GM21825 (cell line): ENCODE measurements around the gene DENND5A.
"Not testable (repeated sequence)": the region's sequence is repeated elsewhere in the genome, so short reads cannot be mapped to it uniquely, and the experiment has no call there.

ENCODE experiments used
- ATAC-seq: cut with Tn5 transposase; IDR thresholded peaks from one replicate; pipeline ENCODE4 v1.9.1; 2021; ENCODE audit warnings: mild to moderate bottlenecking, moderate library complexity; ENCODE audit not compliant: unreplicated experiment

DENND5A gene

DNA sequence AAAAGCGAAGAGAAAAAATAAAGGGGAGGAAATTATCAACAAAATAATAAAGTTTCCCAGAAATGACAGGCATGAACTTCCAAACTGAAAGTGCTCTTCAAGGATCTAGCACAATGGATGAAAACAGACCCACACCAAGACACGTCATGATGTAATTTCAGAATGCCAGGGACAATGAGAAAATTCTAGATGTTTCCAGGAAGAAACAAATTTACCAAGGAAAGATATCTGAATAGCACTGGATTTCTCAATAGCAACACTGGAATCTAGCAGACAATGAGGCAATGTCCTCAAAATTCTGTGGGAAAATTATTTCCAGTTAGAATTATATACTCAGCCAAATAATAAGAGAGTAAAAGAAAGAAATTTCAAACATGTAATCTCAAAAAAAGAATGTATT lies 46.0 kb downstream of the DENND5A start:
- no peak for ATAC-seq

DNA sequence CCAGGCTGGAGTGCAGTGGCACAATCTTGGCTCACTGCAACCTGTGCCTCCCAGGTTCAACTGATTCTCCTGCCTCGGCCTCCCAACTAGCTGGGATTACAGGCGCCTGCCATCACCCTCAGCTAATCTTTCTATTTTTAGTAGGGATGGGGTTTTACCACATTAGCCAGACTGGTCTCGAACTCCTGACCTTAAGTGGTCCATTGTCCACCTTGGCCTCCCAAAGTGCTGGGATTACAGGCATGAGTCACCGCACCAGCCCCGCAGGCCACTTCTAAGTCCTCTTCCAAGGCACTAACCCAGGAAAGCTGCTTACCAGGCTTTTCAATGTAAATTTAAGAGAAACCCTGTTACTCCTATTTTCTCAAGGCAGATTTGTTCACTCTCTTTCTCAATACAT lies 50.4 kb downstream of the DENND5A start:
- no peak for ATAC-seq

DNA sequence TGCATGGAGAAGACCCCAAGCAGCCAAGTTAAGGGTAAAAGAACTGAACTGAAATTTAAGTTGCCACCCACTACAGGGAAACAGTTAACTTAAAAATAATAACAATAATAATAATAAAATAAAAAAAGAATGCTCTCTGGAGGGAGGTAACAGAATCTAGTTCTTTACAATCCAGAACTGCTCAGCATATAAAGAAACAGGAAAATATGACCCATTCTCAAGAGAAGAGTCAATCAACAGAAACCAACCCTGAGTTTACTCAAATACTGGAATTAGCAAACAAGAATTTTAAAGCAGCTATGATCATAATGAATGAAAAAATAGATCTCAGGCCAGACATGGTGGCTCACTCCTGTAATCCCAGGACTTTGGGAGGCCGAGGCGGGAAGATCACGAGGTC lies 53.8 kb downstream of the DENND5A start:
- no peak for ATAC-seq

DNA sequence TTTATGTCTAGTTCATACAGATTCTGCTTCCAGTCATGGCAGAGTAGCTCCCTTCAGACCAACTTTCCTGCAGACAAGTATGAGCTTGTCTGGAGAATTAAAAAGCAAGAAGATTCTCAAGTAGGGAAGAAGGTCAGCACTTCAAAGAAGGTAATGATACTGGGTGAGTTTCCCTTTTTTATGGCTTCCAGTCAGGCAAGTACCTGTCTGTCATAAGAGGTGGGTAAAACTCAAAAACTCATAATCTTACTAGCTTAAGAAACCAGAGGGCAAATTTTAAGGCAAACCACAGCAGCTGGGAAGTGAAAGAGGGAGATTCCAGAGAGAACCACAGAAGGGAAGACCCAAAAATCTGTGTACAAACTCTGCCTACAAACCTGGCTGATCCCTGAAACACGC lies 54.2 kb downstream of the DENND5A start:
- no peak for ATAC-seq

DNA sequence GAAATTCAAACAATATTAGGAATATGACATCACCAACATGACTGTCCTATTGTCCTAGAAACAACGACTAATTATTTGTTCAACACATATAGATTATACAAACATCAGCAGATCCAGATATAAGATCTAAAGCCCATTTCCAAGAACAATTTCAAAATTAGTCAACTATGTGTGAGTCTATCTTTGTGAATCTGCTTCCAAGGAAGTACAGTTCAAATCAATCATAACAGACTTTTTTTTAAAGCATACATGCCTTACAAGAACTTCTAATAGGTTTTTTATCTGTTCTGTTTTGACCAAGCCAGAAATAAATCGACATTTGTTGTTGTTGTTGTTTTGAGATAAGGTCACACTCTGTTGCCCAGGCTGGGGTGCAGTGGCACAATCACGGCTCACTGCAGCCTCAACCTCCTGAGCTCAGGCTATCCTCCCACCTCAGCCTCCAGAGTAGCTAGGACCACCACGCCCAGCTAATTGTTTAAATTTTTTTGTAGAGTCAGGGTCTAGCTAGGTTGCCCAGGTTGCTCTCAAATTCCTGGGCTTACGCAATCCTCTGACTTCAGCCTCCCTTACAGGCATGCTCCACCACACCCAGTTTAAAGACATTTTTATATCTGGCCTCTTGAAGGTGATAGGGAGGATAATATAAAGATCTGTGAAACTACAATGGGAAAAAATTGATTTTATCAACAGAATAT lies 54.8 kb downstream of the DENND5A start:
- no peak for ATAC-seq

DNA sequence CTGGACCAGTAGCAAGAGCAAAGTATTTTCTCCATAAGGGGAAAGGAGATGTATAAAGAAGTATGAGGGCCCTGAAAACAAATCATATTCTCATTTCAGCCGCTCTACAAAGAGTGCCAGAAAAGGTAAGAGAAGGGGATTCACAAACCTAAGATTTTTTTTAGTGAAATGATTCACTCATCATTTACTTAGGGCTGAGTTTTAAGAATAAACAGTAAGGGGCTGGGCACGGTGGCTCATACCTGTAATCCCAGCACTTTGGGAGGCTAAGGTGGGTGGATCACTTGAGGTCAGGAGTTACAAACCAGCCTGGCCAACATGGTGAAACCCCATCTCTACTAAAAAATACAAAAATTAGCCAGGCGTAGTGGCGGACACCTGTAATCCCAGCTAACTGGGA lies 55.5 kb downstream of the DENND5A start:
- not testable (repeated sequence) for ATAC-seq

DNA sequence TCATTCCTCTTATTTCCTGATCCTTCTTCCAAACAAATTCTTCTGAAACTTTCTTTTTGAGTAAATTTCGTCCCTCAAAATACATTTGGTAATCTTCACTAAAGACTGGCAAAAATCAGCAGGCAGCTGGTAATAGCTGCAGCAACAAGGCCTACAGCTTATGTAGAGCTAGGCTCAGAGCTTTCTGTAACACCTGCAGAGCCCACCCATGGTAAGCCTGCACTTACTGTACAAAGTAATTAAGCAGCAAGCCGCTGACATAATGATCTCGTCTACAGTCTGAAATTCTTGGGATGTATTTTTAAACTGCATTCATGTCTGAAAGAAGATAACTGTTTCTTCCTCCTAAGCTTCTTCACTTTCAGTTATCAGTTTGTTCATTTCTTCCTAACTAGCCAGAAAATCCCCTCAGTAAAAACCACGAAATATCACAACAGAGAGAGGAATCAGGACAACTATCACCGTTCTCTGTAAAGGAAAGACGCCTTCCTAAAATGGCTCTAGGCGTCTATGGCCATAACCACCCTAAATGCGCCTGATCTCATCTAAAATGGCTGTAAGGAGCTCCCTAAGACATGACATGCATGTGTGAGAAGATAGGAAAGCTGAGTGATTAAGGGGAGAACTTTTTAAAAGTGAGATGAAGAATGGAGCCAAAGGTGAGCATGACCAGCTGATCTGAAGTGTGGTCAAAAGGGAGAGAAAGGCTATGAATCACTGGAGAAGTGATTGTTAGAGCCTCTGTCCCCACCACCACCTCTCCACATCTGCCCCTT lies 56.2 kb downstream of the DENND5A start:
- ATAC-seq = no peak

DNA sequence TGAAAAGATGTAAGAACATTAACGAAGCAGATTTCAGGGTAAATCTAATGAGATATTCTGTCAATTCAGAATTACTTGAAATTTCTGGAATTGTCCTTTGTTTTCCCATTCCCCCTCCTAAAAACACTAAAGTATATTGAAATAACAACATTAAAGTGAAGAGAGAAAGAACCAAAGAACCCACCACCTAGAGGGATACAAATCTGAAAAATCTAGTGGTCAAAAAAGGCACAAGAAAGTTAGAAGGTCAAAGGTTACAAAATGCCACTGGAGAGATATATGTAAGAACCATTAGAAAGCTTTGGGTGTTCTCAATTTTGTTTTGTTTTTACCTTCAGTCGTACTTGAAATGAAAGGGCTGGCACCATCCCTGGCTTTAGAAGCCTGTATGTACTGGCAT lies 57.9 kb downstream of the DENND5A start:
- ATAC-seq = no peak

DNA sequence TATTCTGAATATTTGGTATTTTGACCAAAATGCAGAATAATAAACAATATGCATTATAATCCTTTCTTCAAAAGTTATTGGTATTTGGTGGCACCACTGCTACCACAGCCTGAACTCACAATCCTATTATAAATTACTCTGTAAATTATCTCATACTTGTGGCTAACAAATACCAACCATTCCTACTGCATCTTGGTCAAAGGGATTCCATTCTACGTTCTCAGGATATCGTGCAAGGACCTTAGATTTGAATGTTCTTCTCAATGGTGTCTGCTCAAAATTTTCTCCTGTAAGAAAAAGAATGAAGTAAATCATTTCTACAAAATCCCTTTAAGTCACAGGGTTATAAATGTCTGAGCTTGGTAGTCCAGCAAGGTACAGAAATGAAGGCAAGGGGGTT lies 58.7 kb downstream of the DENND5A start:
- ATAC-seq = no peak

DNA sequence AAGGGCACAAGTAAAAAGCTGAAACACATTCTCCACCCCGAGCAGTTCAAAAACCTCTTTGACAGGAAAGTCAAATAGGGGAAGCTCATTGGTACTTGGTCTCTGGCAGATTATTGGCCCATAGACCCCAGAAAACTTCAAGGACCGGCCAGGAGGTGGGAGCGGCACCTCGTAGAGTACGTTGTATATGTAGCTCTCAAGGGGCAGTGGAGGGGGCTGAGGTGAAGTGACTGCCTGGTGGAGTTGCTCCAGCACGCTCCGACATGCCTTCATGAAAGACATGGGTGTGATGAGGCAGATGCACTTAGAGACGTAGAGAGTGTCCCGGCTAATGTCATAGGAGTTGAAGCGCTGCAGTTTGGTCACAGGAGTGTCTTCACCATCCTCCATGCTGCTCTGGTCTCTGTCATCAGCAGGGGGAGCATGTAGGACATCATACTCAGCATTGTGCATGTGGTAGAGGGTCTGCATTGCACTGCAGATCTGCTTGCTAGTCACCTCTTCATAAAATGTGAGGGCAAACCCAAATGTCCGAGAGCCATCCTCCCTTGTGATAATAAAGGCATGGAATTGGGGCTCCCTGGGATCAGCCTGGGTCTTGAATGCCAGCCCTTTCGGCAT lies 61.3 kb downstream of the DENND5A start:
- ATAC-seq = no peak

DNA sequence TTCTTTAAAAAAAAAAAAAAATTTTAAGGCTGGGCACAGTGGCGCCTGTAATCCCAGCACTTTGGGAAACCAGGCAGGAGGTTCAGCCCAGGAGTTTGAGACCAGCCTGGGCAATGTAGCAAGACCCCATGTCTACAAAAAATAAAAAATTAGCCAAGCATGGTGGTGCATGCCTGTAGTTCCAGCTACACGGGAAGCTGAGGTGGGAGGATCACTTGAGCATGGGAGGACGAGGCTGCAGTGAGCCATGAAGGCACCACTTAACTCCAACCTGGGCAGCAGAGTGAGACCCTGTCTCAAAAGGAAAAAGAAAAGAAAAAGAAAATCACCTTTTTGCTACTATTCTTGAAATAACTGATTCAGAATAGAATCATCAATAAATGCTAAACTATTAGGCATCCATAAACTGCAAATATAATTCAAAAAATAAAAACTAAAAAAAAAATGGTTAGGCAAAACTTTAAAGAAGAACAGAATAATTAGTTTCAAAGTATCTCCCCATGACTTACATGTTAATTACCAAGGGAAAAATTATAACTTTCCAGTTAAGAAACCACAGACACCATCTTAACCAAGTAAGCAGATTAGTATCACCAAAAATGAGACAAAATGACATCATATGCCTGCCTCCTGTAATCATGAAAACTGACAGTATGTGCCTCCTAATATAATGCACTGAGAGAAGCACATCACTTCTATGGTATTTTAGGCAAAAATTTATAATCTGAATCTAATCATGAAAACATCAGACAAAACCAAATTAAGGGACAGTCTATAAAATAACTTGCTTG lies 63.6 kb downstream of the DENND5A start:
- ATAC-seq = no peak

DNA sequence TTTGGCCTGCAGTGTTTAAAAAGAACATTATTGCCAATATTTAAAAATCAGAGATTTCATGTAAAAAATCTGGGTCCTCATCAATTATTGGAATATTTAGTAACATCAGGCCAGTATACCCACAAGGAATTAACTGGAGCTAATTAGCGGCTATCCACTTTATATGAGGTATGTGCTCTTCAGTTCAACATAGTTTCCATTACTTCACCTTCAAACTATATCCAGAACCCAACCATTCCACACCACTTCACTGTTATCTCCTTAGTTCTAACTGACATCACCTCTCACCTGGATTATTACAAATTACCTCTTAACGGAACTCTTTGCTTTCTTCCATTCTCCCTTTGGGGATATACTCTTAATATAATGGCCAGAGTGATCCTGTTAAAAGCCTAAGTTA lies 64.7 kb downstream of the DENND5A start:
- ATAC-seq = no peak

DNA sequence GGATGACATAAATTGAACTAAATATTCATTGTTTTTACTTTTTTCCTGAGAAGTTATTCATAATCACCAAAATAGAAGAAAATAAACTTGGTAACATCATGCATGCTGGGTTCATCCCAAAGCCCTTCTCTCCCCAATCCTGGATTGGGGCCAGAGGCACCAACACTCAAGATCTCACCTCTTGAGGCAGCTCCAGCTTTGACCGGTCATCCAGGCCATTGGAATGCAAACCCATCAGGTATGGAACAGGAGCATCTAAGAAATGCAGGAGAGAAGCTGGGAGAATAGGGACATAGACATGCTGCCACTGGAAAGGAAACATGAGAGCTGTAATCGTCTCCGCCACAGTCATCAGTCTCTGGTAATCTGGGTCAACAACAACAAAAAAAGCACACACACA lies 71.8 kb downstream of the DENND5A start:
- ATAC-seq = no peak

DNA sequence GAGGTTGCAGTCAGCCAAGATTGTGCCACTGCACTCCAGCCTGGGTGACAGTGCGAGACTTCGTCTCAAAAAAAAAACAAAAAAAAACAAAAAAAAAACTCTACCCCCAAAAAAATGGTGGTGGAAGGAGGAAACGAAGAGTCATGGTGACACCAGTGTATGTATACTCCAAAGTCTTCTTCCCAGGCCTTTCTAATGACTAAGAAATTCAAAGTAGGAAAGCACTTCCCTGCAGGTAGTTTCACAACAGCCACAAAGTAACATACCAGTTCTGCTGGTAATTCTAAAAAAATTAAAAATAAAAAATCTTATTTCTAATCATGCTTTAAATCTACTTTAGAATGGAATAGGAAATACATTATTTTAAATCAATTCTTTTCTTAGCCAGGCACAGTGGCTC lies 72.6 kb downstream of the DENND5A start:
- no peak for ATAC-seq

DNA sequence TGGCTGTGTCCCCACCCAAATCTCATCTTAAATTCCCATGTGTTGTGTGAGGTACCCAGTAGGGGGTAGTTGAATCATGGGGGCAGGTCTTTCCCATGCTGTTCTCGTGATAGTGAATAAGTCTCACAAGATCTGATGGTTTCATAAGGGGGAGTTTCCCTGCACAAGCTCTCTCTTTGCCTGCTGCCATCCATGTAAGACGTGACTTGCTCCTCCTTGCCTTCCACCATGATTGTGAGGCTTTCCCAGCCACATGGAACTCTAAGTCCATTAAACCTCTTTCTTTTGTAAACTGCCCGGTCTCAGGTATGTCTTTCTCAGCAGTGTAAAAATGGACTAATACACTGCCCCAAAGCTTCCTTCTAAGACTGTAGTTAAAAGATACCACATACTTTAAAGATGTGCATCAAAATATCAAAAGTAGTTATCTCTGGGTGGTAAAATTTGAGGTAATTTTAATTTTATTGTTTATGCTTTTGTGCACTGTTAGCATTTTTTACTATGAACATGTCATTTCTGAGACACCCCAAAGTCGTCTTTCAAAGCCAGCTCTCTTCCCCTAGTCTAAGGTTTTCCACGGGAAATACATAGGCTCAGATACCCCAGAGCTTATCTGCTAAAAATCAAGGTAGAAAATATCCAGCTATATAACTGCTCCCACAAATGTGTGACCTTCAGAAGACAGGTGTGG lies 74.7 kb downstream of the DENND5A start:
- ATAC-seq = not testable (repeated sequence)

DNA sequence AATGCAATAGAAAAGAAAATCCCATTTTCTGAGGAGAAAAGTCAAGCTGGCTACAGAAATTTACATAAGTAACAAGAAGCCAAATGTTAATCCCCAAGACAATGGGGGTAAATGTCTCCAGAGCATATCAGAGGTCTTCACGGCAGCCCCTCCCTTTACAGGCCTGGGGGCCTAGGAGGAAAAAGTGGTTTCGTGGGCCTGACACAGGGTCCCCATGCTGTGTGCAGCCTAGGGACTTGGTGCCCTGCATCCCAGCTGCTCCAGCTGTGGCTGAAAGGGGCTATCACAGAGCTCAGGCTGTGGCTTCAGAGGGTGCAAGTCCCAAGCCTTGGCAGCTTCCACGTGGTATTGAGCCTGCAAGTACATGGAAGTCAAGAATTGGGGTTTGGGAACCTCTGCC lies 76.3 kb downstream of the DENND5A start:
- not testable (repeated sequence) for ATAC-seq

DNA sequence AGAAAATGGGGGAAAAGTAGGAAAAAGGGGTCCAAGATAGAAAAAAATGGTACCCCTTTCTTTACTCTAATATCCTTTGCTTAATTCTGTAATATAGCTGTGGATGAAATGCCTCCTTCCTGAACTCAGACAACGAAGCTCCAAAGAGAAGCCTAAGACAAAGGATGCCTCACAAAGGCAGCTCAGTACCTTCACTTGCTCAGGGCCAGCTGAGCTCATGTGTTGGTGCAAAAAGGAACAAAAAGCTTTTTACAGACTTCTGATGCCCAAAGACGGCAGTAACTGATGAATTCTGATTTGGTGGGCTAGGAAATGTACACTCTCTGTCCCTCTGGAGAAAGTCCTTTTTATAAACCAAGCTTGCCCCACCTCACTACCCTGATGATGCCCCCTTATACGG lies 77.5 kb downstream of the DENND5A start:
- ATAC-seq = no peak

DNA sequence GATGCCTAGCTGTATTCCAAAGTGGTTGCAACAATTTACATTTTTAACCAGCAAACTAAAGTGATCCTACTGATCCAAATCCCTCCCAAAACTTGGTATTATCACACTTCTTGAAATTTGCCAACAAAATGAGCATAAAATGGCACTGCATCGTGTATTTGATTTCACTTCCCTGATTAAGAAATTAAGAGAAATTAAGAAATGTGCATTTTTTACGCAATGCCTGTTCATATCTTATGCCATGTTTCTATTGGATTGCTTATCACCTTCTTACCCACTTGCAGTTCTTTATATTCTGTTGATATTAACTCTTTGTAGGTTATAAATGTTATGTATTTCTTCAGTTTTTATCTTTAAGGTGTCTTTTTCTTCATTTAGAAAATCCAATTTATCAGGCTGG lies 80.6 kb downstream of the DENND5A start:
- no peak for ATAC-seq

DNA sequence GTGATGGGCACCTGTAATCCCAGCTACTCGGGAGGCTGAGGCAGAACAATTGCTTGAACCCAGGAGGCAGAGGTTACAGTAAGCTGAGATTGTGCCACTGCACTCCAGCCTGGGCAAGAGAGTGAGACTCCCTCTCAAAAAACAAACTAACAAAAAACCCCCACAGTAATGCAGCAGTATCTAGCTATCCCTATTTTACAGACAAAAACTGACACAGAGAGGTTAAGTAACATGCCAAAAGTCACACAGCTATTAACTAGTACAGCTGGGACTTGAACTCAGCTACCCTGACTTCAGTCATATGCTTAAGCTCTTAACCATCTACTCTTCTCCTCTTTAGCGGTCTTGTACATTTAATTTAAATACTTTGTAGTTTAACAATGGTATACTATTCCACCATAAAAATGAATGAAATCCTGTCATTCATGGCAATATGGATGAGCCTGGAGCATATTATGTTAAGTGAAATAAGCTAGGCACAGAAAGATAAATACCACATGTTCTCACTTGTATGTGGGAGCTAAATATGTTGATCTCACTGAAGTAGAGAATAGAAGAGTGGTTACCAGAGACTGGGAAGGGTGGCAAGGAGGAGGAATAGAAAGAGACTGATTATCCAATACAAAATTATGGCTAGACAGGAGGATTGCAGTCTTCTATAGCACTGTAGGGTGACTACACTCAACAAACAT lies 82.8 kb downstream of the DENND5A start:
- no peak for ATAC-seq

DNA sequence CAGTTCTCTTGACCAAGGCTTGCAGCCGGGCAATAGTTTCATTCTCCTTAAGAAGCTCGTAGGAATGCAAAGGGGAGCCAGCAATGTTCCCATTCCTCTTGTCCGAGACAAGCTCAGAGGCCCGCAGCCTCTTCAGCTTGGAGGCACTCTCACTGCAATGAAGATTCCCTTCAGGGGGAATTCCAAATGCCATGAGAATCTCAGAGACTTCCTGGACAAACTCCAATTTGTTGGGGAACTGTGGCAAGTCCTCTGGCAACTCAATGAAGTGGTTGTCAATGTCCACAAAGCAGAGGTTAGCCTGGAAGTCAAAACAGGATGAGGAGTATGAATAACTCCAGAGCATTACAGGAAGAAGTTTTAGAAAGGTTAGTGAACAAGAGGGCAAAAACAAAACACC lies 84.4 kb downstream of the DENND5A start:
- no peak for ATAC-seq
